A673 (cell line): ENCODE measurements around the gene RPL37.

Source experiments
- CTCF ChIP-seq: fragments of 300-800, 200-600 bp; sonication (generic); conservative IDR thresholded peaks from 2 replicates; pipeline ENCODE4 v1.5.1; 2017; ENCODE audit warnings: low read depth, mild to moderate bottlenecking, antibody characterized with exemption, low read length, moderate library complexity, mixed read lengths
- EZH2 ChIP-seq: fragments of 200-600 bp; sonication (generic); IDR thresholded peaks from 2 replicates; pipeline ENCODE4 v1.6.1; 2017; ENCODE audit warnings: borderline replicate concordance, low read depth, mild to moderate bottlenecking, mixed read lengths, antibody characterized with exemption, low read length; ENCODE audit not compliant: poor library complexity, severe bottlenecking

- TF ChIP-seq CTCF (no peak), EZH2 (no peak)
Observed at GRCh38 chr5:40798801-40799210, 36.2 kb downstream of the RPL37 start.
